Measurements from ENCODE around the gene FRS2. TPM values are rescaled to one million over a fixed set of nuclear protein-coding genes. Genes with fewer than 3 reads are reported as not detected.
"Not testable (repeated sequence)": the region's sequence is repeated elsewhere in the genome, so short reads cannot be mapped to it uniquely, and the experiment has no call there.

FRS2 gene
- total and polyA plus RNA-seq, 5 donors from 2014 or later = 6.9 to 31.8 (median 10.9) TPM

DNA sequence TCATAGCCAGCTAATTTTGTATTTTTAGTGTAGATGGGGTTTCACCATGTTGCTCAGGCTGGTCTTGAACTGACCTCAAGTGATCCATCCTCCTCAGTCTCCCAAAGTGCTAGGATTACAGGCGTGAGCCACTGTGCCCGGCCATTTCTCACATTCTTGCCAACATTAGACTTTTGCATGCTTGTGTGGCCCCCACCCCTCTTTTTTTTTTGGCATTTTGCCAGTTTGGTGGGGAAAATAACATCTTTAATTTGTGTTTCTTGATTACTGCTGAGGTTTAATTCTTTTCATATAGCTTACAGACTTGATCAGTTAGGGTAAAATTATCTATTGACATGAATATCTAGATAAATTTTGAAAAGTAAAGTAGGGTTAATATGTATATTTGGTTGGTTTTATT is 118.9 kb downstream of the FRS2 start:
- Histone ChIP-seq H3K27ac (ENCODE audit: insufficient read depth, low read length, poor library complexity, severe bottlenecking) (no peak overlapping the region), H3K4me3 (ENCODE audit: low read depth, low read length) (no peak overlapping the region), H3K9me3 (ENCODE audit: control insufficient read depth in 2 of 2, low read length in 2 of 2) (no peaks in the 10 kb centered on the region), H3K27me3 (ENCODE audit: control insufficient read depth, insufficient read depth, low read length) (no peaks in the 10 kb centered on the region), H3K4me1 (ENCODE audit: control insufficient read depth, insufficient read depth, low read length, poor library complexity, severe bottlenecking) (peaks cover 15% of the 10 kb centered on the region), H3K36me3 (ENCODE audit: control insufficient read depth, insufficient read depth, low read length) (peaks cover 72% of the 10 kb centered on the region)
- Mint-ChIP-seq H3K36me3 (peaks cover 43% of the 10 kb centered on the region), H3K27ac (peak overlapping the region; percentile 12 to 61 (median 42)), H3K4me1 (peaks cover 12 to 32% (median 22%) of the 10 kb centered on the region in 4 donors), H3K27me3 (no peaks in the 10 kb centered on the region), H3K4me3 (peak overlapping the region in 1 of 4 donors; percentile 15), H3K9me3 (no peaks in the 10 kb centered on the region)
- no peak for ATAC-seq (ENCODE audit: low read depth in 2 of 2)
- DNase-seq = no peak

DNA sequence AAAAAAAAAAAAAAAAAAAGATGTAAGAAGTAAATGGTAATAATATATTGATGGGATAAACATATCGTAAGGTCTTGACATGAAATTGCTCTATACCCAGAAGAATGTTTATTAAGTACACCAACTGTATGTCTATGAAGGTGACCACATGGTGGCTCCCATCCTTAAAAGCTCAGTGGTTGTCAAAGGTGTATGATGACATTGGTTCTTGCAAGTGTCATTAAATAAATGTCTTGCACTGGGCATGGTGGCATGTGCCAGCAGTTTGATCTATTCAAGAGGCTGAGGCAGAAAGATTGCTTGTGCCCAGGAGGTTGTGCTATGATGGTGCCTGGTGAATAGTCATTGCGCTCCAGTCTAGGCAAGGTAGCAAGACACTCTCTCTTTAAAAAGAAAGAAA is 125.5 kb downstream of the FRS2 start:
- Histone ChIP-seq H3K36me3 (ENCODE audit: control insufficient read depth, insufficient read depth, low read length) (peaks cover 96% of the 10 kb centered on the region), H3K27me3 (ENCODE audit: control insufficient read depth, insufficient read depth, low read length) (no peaks in the 10 kb centered on the region), H3K27ac (ENCODE audit: insufficient read depth, low read length, poor library complexity, severe bottlenecking) (no peak overlapping the region), H3K4me3 (ENCODE audit: low read depth, low read length) (no peak overlapping the region), H3K4me1 (ENCODE audit: control insufficient read depth, insufficient read depth, low read length, poor library complexity, severe bottlenecking) (no peaks in the 10 kb centered on the region), H3K9me3 (ENCODE audit: control insufficient read depth in 2 of 2, low read length in 2 of 2) (no peaks in the 10 kb centered on the region)
- Mint-ChIP-seq H3K4me1 (peaks cover 10 to 26% (median 15%) of the 10 kb centered on the region in 4 donors), H3K4me3 (no peak overlapping the region), H3K27me3 (no peaks in the 10 kb centered on the region), H3K36me3 (peaks cover 65% of the 10 kb centered on the region), H3K9me3 (no peaks in the 10 kb centered on the region), H3K27ac (peak overlapping the region in 2 of 3 donors; percentile 20)
- DNase-seq (no peak), ATAC-seq (ENCODE audit: low read depth in 2 of 2) (no peak)

DNA sequence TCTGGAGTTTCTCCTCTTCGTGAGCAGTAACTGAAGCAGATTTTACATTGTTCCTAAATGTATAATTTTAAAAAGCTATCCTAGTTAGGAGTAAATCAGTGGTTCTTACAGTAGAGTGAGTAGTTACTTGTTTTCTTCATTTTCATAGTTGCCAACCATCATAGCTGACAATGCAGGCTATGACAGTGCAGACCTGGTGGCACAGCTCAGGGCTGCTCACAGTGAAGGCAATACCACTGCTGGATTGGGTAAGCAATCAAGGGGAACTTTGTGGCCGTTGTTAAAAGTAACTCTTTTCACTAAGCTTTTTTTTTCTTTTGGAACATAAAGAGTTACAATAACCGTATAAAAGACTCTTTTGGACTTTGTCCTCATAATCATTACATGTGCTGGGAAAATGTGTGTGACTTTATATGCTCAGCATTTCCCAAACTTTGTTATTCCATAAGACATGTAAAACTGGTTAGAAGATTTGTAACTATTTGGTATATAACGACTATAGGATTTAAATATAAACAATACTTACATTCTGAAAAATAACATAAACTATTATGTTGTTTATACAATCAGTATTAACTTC is 128.1 kb downstream of the FRS2 start:
- no peaks in the 10 kb centered on the region for H3K9me3 Mint-ChIP-seq
- ATAC-seq (ENCODE audit: low read depth in 2 of 2) = no peak
- H3K27me3 ChIP-seq (ENCODE audit: control insufficient read depth, insufficient read depth, low read length) = no peaks in the 10 kb centered on the region
- no peak overlapping the region for H3K4me3 ChIP-seq (ENCODE audit: low read depth, low read length)
- peaks cover 69% of the 10 kb centered on the region for H3K36me3 Mint-ChIP-seq
- no peak overlapping the region for H3K27ac Mint-ChIP-seq
- no peak overlapping the region for H3K27ac ChIP-seq (ENCODE audit: insufficient read depth, low read length, poor library complexity, severe bottlenecking)
- peaks cover 10 to 16% (median 12%) of the 10 kb centered on the region in 4 donors for H3K4me1 Mint-ChIP-seq
- H3K4me3 Mint-ChIP-seq = no peak overlapping the region
- H3K36me3 ChIP-seq (ENCODE audit: control insufficient read depth, insufficient read depth, low read length) = peaks cover 92% of the 10 kb centered on the region
- no peaks in the 10 kb centered on the region for H3K4me1 ChIP-seq (ENCODE audit: control insufficient read depth, insufficient read depth, low read length, poor library complexity, severe bottlenecking)
- no peak for DNase-seq
- no peaks in the 10 kb centered on the region for H3K27me3 Mint-ChIP-seq
- H3K9me3 ChIP-seq (ENCODE audit: control insufficient read depth in 2 of 2, low read length in 2 of 2) = no peaks in the 10 kb centered on the region

DNA sequence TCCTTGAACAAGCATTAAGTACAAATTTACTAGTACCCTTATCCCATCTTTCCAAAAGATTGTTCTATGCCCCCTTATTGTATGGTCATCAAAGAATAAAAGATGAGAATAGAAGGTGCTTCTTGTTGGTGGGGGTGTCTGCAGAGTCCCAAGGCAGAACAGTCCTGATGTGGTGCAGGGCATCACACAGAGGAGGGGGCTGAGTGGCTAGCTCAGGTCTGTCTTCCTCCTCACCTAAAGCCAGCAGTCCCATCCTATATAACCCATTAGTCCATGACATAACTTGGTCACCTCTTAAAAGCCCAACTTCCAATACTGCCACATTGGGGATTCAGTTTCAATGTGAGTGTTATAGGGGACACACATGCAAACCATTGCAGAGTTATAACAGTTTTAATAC is 130.6 kb downstream of the FRS2 start:
- Histone ChIP-seq H3K36me3 (ENCODE audit: control insufficient read depth, insufficient read depth, low read length) (peaks cover 69% of the 10 kb centered on the region), H3K27me3 (ENCODE audit: control insufficient read depth, insufficient read depth, low read length) (no peaks in the 10 kb centered on the region), H3K4me3 (ENCODE audit: low read depth, low read length) (no peak overlapping the region), H3K4me1 (ENCODE audit: control insufficient read depth, insufficient read depth, low read length, poor library complexity, severe bottlenecking) (no peaks in the 10 kb centered on the region), H3K9me3 (ENCODE audit: control insufficient read depth in 2 of 2, low read length in 2 of 2) (no peaks in the 10 kb centered on the region), H3K27ac (ENCODE audit: insufficient read depth, low read length, poor library complexity, severe bottlenecking) (no peak overlapping the region)
- H3K36me3 Mint-ChIP-seq = peaks cover 57% of the 10 kb centered on the region
- peak overlapping the region in 1 of 3 donors; percentile 48 for H3K27ac Mint-ChIP-seq
- ATAC-seq (ENCODE audit: low read depth in 2 of 2) = no peak
- peaks cover 6 to 10% (median 7%) of the 10 kb centered on the region in 4 donors for H3K4me1 Mint-ChIP-seq
- H3K9me3 Mint-ChIP-seq = no peaks in the 10 kb centered on the region
- no peak overlapping the region for H3K4me3 Mint-ChIP-seq
- H3K27me3 Mint-ChIP-seq = no peaks in the 10 kb centered on the region
- no peak for DNase-seq

DNA sequence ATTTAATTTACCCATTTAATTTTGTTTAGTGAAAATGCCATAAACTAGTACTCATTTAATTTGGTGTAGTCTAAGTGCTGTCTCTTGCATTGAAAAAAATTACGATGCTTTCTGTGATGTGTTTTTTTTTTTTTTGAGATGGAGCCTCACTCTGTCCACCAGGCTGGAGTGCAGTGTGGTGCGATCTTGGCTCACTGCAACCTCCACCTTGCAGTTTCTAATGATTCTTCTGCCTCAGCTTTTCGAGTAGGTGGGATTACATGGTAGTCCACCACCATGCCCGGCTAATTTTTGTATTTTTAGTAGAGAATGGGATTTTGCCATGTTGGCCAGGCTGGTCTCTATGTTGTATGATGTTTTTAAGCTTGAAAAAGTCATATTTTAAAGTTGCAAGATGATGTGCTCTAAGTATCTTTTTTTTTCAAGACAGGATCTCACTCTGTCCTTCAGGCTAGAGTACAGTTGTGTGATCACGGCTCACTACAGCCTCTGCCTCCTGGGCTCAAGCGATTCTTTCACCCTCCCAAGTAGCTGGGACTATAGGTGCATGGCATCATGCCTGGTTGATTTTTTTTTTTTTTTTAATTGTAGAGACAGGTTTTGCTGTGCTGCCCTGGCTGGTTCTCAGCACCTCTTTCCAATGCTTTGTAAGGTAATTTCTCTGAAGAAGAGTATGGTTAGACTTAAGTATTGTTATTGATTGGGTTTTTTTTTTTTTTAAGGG is 131.9 kb downstream of the FRS2 start:
- no peak for ATAC-seq (ENCODE audit: low read depth in 2 of 2)
- H3K4me1 ChIP-seq (ENCODE audit: control insufficient read depth, insufficient read depth, low read length, poor library complexity, severe bottlenecking) = no peaks in the 10 kb centered on the region
- no peak overlapping the region for H3K27ac Mint-ChIP-seq
- no peaks in the 10 kb centered on the region for H3K9me3 ChIP-seq (ENCODE audit: control insufficient read depth in 2 of 2, low read length in 2 of 2)
- peaks cover 56% of the 10 kb centered on the region for H3K36me3 ChIP-seq (ENCODE audit: control insufficient read depth, insufficient read depth, low read length)
- no peaks in the 10 kb centered on the region for H3K27me3 Mint-ChIP-seq
- no peak overlapping the region for H3K27ac ChIP-seq (ENCODE audit: insufficient read depth, low read length, poor library complexity, severe bottlenecking)
- DNase-seq = no peak
- no peak overlapping the region for H3K4me3 Mint-ChIP-seq
- no peak overlapping the region for H3K4me3 ChIP-seq (ENCODE audit: low read depth, low read length)
- H3K27me3 ChIP-seq (ENCODE audit: control insufficient read depth, insufficient read depth, low read length) = no peaks in the 10 kb centered on the region
- peaks cover 48% of the 10 kb centered on the region for H3K36me3 Mint-ChIP-seq
- H3K9me3 Mint-ChIP-seq = no peaks in the 10 kb centered on the region
- peaks cover 0 to 9% (median 2%) of the 10 kb centered on the region in 4 donors for H3K4me1 Mint-ChIP-seq

DNA sequence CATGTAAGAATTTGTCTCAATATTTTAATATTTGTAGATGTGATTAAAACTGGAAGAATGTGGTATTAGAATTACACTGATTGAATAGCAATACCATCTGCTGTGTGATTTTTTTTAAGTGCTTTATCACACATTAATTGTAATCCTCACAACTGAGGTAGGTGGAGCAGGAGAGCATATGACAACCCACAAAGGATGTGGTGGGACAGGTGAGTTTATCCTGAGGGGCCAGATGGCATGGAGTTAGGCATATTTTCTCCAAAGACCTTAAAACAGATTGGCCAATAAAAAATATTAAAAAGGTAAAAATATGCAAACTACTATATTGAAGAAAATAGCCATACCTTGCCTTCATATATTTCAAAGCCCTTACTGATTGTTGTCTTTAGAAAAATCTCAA is 132.8 kb downstream of the FRS2 start:
- no peaks in the 10 kb centered on the region for H3K9me3 ChIP-seq (ENCODE audit: control insufficient read depth in 2 of 2, low read length in 2 of 2)
- Mint-ChIP-seq H3K36me3 (peaks cover 41% of the 10 kb centered on the region), H3K9me3 (no peaks in the 10 kb centered on the region), H3K4me1 (peaks cover 0 to 3% (median 0%) of the 10 kb centered on the region in 4 donors), H3K4me3 (no peak overlapping the region), H3K27ac (no peak overlapping the region), H3K27me3 (no peaks in the 10 kb centered on the region)
- peak in 1 of 3 donors; percentile 16 for DNase-seq
- no peak overlapping the region for H3K4me3 ChIP-seq (ENCODE audit: low read depth, low read length)
- no peak for ATAC-seq (ENCODE audit: low read depth in 2 of 2)
- no peaks in the 10 kb centered on the region for H3K27me3 ChIP-seq (ENCODE audit: control insufficient read depth, insufficient read depth, low read length)
- no peak overlapping the region for H3K27ac ChIP-seq (ENCODE audit: insufficient read depth, low read length, poor library complexity, severe bottlenecking)
- H3K4me1 ChIP-seq (ENCODE audit: control insufficient read depth, insufficient read depth, low read length, poor library complexity, severe bottlenecking) = no peaks in the 10 kb centered on the region
- peaks cover 48% of the 10 kb centered on the region for H3K36me3 ChIP-seq (ENCODE audit: control insufficient read depth, insufficient read depth, low read length)

DNA sequence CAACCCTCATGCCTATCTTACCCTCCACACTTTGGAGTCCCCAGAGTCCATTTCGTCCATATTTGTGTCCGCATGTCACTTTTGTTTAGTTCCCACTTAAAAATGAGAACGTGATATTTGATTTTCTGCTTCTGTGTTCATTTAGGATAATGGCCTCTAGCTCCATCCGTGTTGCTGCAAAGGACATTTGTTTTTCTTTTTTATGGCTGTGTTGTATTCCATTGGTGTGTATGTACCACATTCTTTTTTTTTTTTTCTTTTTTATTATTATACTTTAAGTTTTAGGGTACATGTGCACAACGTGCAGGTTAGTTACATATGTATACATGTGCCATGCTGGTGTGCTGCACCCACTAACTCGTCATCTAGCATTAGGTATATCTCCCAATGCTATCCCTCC is 133.4 kb downstream of the FRS2 start:
- H3K4me3 ChIP-seq (ENCODE audit: low read depth, low read length); H3K27me3 ChIP-seq (ENCODE audit: control insufficient read depth, insufficient read depth, low read length); ATAC-seq (ENCODE audit: low read depth in 2 of 2); H3K4me3 Mint-ChIP-seq; H3K27me3 Mint-ChIP-seq; H3K4me1 ChIP-seq (ENCODE audit: control insufficient read depth, insufficient read depth, low read length, poor library complexity, severe bottlenecking); H3K9me3 ChIP-seq (ENCODE audit: control insufficient read depth in 2 of 2, low read length in 2 of 2); H3K4me1 Mint-ChIP-seq; DNase-seq; H3K9me3 Mint-ChIP-seq; H3K27ac ChIP-seq (ENCODE audit: insufficient read depth, low read length, poor library complexity, severe bottlenecking); H3K27ac Mint-ChIP-seq: not testable (repeated sequence)
- H3K36me3 Mint-ChIP-seq = peaks cover 37% of the 10 kb centered on the region
- H3K36me3 ChIP-seq (ENCODE audit: control insufficient read depth, insufficient read depth, low read length) = peaks cover 42% of the 10 kb centered on the region

DNA sequence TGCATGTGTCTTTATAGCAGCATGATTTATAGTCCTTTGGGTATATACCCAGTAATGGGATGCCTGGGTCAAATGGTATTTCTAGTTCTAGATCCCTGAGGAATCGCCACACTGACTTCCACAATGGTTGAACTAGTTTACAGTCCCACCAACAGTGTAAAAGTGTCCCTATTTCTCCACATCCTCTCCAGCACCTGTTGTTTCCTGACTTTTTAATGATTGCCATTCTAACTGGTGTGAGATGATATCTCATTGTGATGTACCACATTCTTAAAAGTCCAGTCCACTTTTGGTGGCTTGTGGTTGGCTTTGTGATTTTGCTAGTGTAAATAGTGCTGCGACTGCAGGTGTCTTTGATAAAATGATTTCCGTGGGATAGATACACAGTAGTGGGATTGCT is 134.1 kb downstream of the FRS2 start:
- ATAC-seq (ENCODE audit: low read depth in 2 of 2); H3K27ac ChIP-seq (ENCODE audit: insufficient read depth, low read length, poor library complexity, severe bottlenecking); H3K9me3 Mint-ChIP-seq; H3K4me3 Mint-ChIP-seq; H3K27me3 Mint-ChIP-seq; H3K4me3 ChIP-seq (ENCODE audit: low read depth, low read length); DNase-seq; H3K4me1 ChIP-seq (ENCODE audit: control insufficient read depth, insufficient read depth, low read length, poor library complexity, severe bottlenecking); H3K4me1 Mint-ChIP-seq; H3K27ac Mint-ChIP-seq; H3K9me3 ChIP-seq (ENCODE audit: control insufficient read depth in 2 of 2, low read length in 2 of 2); H3K27me3 ChIP-seq (ENCODE audit: control insufficient read depth, insufficient read depth, low read length): not testable (repeated sequence)
- H3K36me3 ChIP-seq (ENCODE audit: control insufficient read depth, insufficient read depth, low read length) = peaks cover 35% of the 10 kb centered on the region
- H3K36me3 Mint-ChIP-seq = peaks cover 32% of the 10 kb centered on the region

All from CD4-positive, CD25-positive, alpha-beta regulatory T cell (primary cell).